Measurements from ENCODE around the gene NPAS2. TPM values are rescaled to one million over a fixed set of nuclear protein-coding genes. Genes with fewer than 3 reads are reported as not detected.

The NPAS2 gene
- total and polyA plus RNA-seq, 7 donors = 8.5 to 56.2 (median 17.3) TPM

GRCh38 chr2:100977511-100977910, 157.6 kb downstream of the NPAS2 start:
- DNase-seq (no peak), ATAC-seq (no peak)
- 90 to 93% (median 90%) methylated on average over 12 of the region's 12 CpGs for WGBS, 3 donors
- TF ChIP-seq CTCF (IDR thresholded peaks at IDR 0.05) = no peak
- Histone ChIP-seq H3K4me3 (no peak overlapping the region), H3K27me3 (ENCODE audit: insufficient read depth in 3 of 3, low read length in 2 of 3) (no peaks in the 10 kb centered on the region), H3K36me3 (ENCODE audit: insufficient read depth in 1 of 2, low read depth in 1 of 2) (peaks cover 0 to 70% of the 10 kb centered on the region in 2 donors), H3K4me1 (no peaks in the 10 kb centered on the region), H3K9me3 (no peaks in the 10 kb centered on the region), H3K27ac (no peak overlapping the region)
- intact Hi-C loops (cut with DNase I) = no loop called here

- 54 to 63% (median 62%) methylated on average over 16 of the region's 16 CpGs for WGBS, 3 donors
- H3K4me1 ChIP-seq = no peaks in the 10 kb centered on the region
- H3K27ac ChIP-seq = no peak overlapping the region
- no peaks in the 10 kb centered on the region for H3K9me3 ChIP-seq
- H3K36me3 ChIP-seq (ENCODE audit: insufficient read depth in 1 of 2, low read depth in 1 of 2) = peaks cover 0 to 73% of the 10 kb centered on the region in 2 donors
- DNase-seq (peak in 1 of 2 donors; percentile 41), ATAC-seq (peak in 3 of 4 donors; percentile 20 to 37 (median 34))
- H3K27me3 ChIP-seq (ENCODE audit: insufficient read depth in 3 of 3, low read length in 2 of 3) = no peaks in the 10 kb centered on the region
- TF ChIP-seq CTCF (IDR thresholded peaks at IDR 0.05) = no peak
- no peak overlapping the region for H3K4me3 ChIP-seq
- intact Hi-C loops (cut with DNase I) = no loop called here
These were observed 158.7 kb downstream of the NPAS2 start for GRCh38 chr2:100978582-100979191.

DNA sequence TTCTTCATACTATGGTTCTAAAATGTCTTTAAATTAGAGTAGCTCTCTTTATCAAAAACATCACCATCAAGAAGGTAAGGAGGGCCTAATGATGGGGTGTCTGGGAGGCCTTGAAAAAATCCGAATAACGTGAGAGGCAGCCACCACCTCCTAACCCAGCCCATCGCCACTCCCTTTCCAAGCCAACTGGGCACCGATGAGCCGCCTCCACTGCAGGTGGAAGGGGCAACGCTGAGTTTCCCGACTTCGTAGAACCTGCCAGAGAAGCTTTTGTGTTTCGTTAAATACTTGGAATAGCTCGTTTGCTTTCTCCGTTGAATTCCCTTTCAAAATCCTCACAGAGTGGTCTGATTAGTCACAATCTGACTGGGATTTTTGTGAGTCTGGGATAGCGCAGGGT, 160.1 kb downstream of the NPAS2 start:
- TF ChIP-seq CTCF (IDR thresholded peaks at IDR 0.05) = no peak
- intact Hi-C loops (cut with DNase I) = loop anchor here in 1 of 2 donors (5.0 to 10.0 kb wide), 2 partner anchors 165 to 253 kb away; no protein-coding TSS in a partner anchor
- Histone ChIP-seq H3K27me3 (ENCODE audit: insufficient read depth in 3 of 3, low read length in 2 of 3) (no peaks in the 10 kb centered on the region), H3K36me3 (ENCODE audit: insufficient read depth in 1 of 2, low read depth in 1 of 2) (peaks cover 0 to 62% of the 10 kb centered on the region in 2 donors), H3K4me1 (no peaks in the 10 kb centered on the region), H3K9me3 (no peaks in the 10 kb centered on the region), H3K4me3 (no peak overlapping the region), H3K27ac (no peak overlapping the region)
- no peak for DNase-seq
- no peak for ATAC-seq
- WGBS, 3 donors = 88 to 96% (median 90%) methylated on average over 12 of the region's 12 CpGs

- 90 to 93% (median 91%) methylated on average over 2 of the region's 2 CpGs for WGBS, 3 donors
- ATAC-seq (no peak), DNase-seq (no peak)
- peaks cover 0 to 52% of the 10 kb centered on the region in 2 donors for H3K36me3 ChIP-seq (ENCODE audit: insufficient read depth in 1 of 2, low read depth in 1 of 2)
- H3K4me1 ChIP-seq = no peaks in the 10 kb centered on the region
- H3K4me3 ChIP-seq = no peak overlapping the region
- H3K27me3 ChIP-seq (ENCODE audit: insufficient read depth in 3 of 3, low read length in 2 of 3) = no peaks in the 10 kb centered on the region
- intact Hi-C loops (cut with DNase I) = loop anchor here in 1 of 2 donors (5.0 to 10.0 kb wide), 2 partner anchors 166 to 254 kb away; no protein-coding TSS in a partner anchor
- no peaks in the 10 kb centered on the region for H3K9me3 ChIP-seq
- TF ChIP-seq CTCF (IDR thresholded peaks at IDR 0.05) = no peak
- no peak overlapping the region for H3K27ac ChIP-seq
These were observed 161.1 kb downstream of the NPAS2 start for GRCh38 chr2:100981011-100981410.
